Caco-2 (cell line): ENCODE data around the gene OR51D1. TPM values are rescaled to one million over a fixed set of nuclear protein-coding genes. Genes with fewer than 3 reads are reported as not detected.

Experiments used
- Bru-seq: library from RNA; stranded (reverse); fragments of 400-500 nt; gene quantifications from one replicate; lab custom pipeline; 2021; lab: Mats Ljungman, UMichigan
- BruChase-seq, 2 experiments: library from RNA; stranded (reverse); fragments of 400-500 nt; gene quantifications; one replicate each; lab custom pipeline; 2021; lab: Mats Ljungman, UMichigan
- BruUV-seq: library from RNA; stranded (reverse); fragments of 400-500 nt; replicated peaks from 2 replicates; lab custom pipeline; 2021; lab: Mats Ljungman, UMichigan
- CTCF ChIA-PET: fragments of 300-600 bp; sonication (Branson Sonifier 250); formaldehyde crosslinking; loops from one replicate; lab custom pipeline; 2022; ENCODE audit warnings: antibody characterized with exemption; lab: Charles Lee
- POLR2A ChIA-PET: fragments of 300-600 bp; sonication (Branson Sonifier 250); formaldehyde crosslinking; loops from one replicate; lab custom pipeline; 2022; ENCODE audit warnings: antibody characterized with exemption; lab: Charles Lee
- DNase-seq, 2 experiments: peaks; one replicate each; pipeline versions ENCODE4 v3.0.0 to v3.0.0-alpha.2; 2020 to 2022
- H3K27me3 ChIP-seq: replicated peaks from 2 replicates; pipeline ENCODE4 v1.6.0; 2011; ENCODE audit warnings: low read length; ENCODE audit not compliant: control insufficient read depth, insufficient read depth
- H3K36me3 ChIP-seq: 2 replicates; pipeline ENCODE4 v1.5.1; 2011; ENCODE audit warnings: low read length; ENCODE audit not compliant: control insufficient read depth, insufficient read depth
- H3K4me1 ChIP-seq: fragments of 250-450 bp; sonication (Bioruptor Pico); 2 replicates; pipeline ENCODE4 v1.5.1; 2020; ENCODE audit warnings: mild to moderate bottlenecking
- H3K4me3 ChIP-seq: 2 replicates; pipeline ENCODE4 v1.5.1; 2011; ENCODE audit warnings: low read depth, mild to moderate bottlenecking, control low read depth, low read length
- H3K9me3 ChIP-seq: fragments of 250-450 bp; sonication (Bioruptor Pico); 2 replicates; pipeline ENCODE4 v1.5.1; 2020; ENCODE audit warnings: mild to moderate bottlenecking, moderate library complexity
- H3K27ac Mint-ChIP-seq: one replicate; pipeline ENCODE4 v1.8.0; 2022; ENCODE audit warnings: mixed read lengths; ENCODE audit not compliant: unreplicated experiment
- H3K27me3 Mint-ChIP-seq: one replicate; pipeline ENCODE4 v1.8.0; 2022; ENCODE audit warnings: mixed read lengths; ENCODE audit not compliant: insufficient read depth, unreplicated experiment
- H3K36me3 Mint-ChIP-seq: one replicate; pipeline ENCODE4 v1.8.0; 2022; ENCODE audit warnings: mild to moderate bottlenecking, mixed read lengths; ENCODE audit not compliant: insufficient read depth, unreplicated experiment
- H3K4me1 Mint-ChIP-seq: one replicate; pipeline ENCODE4 v1.8.0; 2022; ENCODE audit warnings: low read depth, mixed read lengths; ENCODE audit not compliant: unreplicated experiment
- H3K4me3 Mint-ChIP-seq: one replicate; pipeline ENCODE4 v1.8.0; 2022; ENCODE audit warnings: mild to moderate bottlenecking, moderate library complexity, mixed read lengths; ENCODE audit not compliant: unreplicated experiment
- H3K9me3 Mint-ChIP-seq: one replicate; pipeline ENCODE4 v1.8.0; 2022; ENCODE audit warnings: mixed read lengths; ENCODE audit not compliant: unreplicated experiment
- intact Hi-C: fragments of 100-400 bp; cut with micrococcal nuclease; formaldehyde crosslinking; loops from one replicate; pipeline ENCODE4 v1.10.0; 2022; ENCODE audit not compliant: unreplicated experiment
- long read RNA-seq: library from polyadenylated mRNA; stranded (forward); transcript quantifications from one replicate; pipeline ENCODE4 v2.0.0, GENCODE V29; 2022
- total RNA-seq: library from RNA; stranded (reverse); gene quantifications from 2 replicates; pipeline ENCODE4 v1.2.3, GENCODE V29; 2022
- TF ChIP-seq, protein P1 (sequence below), 2 experiments: fragments of 200-600 bp in 1 of 2; IDR thresholded peaks; 1 replicate in 1 of 2; 2 replicates in 1 of 2; pipeline versions ENCODE4 v1.5.1 to v1.8.0; 2011 to 2022; ENCODE audit warnings: antibody characterized with exemption in 1 of 2, control low read depth in 1 of 2, inconsistent platforms in 1 of 2, low read depth in 1 of 2, low read length in 1 of 2, mild to moderate bottlenecking in 1 of 2, moderate library complexity in 1 of 2; ENCODE audit not compliant: insufficient read depth in 1 of 2, severe bottlenecking in 1 of 2, unreplicated experiment in 1 of 2

The OR51D1 gene, protein sequence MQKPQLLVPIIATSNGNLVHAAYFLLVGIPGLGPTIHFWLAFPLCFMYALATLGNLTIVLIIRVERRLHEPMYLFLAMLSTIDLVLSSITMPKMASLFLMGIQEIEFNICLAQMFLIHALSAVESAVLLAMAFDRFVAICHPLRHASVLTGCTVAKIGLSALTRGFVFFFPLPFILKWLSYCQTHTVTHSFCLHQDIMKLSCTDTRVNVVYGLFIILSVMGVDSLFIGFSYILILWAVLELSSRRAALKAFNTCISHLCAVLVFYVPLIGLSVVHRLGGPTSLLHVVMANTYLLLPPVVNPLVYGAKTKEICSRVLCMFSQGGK
- total RNA-seq (not detected in 2 replicates), Bru-seq, nascent RNA (not detected), BruChase-seq, experiment 1, labeled RNA remaining after a 2-hour chase (not detected), BruChase-seq, experiment 2, labeled RNA remaining after a 6-hour chase (not detected)
- long read RNA-seq = 0 reads

DNA sequence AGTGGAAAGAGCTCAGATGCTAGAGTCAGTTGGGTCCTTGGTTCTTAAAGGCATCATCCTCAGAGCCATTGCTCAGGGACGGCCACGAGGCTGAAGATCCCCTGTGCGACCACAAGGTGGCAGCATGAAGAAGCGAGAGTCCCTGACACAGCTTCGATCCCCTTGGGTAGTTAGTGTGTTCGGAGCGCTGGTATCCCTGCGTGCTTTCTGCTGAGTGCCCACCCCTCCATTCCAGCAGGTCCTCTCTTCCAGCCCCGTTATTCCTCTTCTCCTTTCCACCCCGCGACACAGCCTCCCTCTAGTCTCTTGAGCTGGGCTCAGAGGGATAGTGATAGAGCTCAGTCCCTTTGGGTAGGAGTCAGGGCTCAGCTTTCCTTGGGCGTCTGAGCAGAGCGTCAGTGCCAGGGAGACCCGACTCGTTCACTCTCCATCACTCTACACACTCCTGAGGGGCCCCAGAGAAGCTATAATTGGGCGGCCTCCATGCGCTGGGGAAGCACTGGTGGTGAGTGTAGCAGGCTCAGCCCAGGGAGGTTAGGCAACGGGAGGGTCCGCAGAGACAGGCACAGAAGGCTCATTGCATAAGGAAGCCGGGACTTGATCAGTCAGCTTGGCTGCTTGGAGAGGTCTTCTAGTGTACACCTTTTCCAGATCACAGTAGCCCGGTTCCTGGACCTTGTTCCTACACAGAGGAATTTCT is at the start of gene OR51D1:
OR51D1 (plus strand) TSS at position 516 of the 700 bp plus-strand sequence. CDS start 2,314 bp downstream, outside the sequence.
- no peak within 1 kb of the TSS for H3K27ac Mint-ChIP-seq
- peaks cover 1% of the 10 kb centered on the region; the same call in 1 of the 2 replicates for H3K27me3 ChIP-seq
- POLR2A ChIA-PET = no interaction called here
- no peaks in the 10 kb centered on the region for H3K36me3 Mint-ChIP-seq
- no TSS peak for BruUV-seq
- peaks cover 13% of the 10 kb centered on the region for H3K4me1 Mint-ChIP-seq
- no peaks in the 10 kb centered on the region for H3K27me3 Mint-ChIP-seq
- H3K4me3 Mint-ChIP-seq = no peak within 1 kb of the TSS
- H3K4me1 ChIP-seq = peaks cover 11% of the 10 kb centered on the region
- intact Hi-C loops = loop anchor here (1.0 to 2.0 kb wide), 3 partner anchors 36 to 367 kb away; no protein-coding TSS in a partner anchor
- CTCF ChIA-PET = interaction anchor here (0.7 to 2.6 kb wide), 12 partner anchors 10 to 367 kb away, joined by 3 to 19 read pairs (median 4); partner anchors contain the start of genes OR51G2 and TRIM68
- peak; percentile 63 to 78 for DNase-seq
- H3K9me3 ChIP-seq = no peaks in the 10 kb centered on the region
- H3K36me3 ChIP-seq = no peaks in the 10 kb centered on the region
- TF ChIP-seq, protein P1, sequence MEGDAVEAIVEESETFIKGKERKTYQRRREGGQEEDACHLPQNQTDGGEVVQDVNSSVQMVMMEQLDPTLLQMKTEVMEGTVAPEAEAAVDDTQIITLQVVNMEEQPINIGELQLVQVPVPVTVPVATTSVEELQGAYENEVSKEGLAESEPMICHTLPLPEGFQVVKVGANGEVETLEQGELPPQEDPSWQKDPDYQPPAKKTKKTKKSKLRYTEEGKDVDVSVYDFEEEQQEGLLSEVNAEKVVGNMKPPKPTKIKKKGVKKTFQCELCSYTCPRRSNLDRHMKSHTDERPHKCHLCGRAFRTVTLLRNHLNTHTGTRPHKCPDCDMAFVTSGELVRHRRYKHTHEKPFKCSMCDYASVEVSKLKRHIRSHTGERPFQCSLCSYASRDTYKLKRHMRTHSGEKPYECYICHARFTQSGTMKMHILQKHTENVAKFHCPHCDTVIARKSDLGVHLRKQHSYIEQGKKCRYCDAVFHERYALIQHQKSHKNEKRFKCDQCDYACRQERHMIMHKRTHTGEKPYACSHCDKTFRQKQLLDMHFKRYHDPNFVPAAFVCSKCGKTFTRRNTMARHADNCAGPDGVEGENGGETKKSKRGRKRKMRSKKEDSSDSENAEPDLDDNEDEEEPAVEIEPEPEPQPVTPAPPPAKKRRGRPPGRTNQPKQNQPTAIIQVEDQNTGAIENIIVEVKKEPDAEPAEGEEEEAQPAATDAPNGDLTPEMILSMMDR (IDR thresholded peaks at IDR 0.05; ENCODE audit: insufficient read depth in 1 of 2, low read depth in 1 of 2, low read length in 1 of 2, severe bottlenecking in 1 of 2, unreplicated experiment in 1 of 2) = peak; percentile 89 to 94
- no peaks in the 10 kb centered on the region for H3K9me3 Mint-ChIP-seq
- no peak within 1 kb of the TSS for H3K4me3 ChIP-seq

DNA sequence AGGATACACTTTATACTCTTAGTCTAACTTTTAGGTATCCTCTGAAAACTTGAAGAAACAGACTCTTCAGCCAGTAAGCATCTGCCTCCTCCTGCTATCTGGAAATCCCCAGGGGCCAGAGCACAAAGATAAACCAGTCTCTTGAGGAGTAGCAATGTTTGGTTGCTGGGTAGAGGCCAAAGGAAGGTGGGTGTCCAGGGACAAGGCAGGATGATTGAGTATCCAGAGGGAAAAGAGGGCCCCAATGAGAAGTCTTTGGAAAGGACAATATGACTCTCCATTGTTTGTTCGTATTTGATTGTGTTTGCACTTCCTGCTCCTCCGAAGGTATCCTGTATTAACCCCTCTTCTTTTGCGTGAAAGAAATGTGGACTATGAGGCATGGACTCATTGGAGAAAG is 48.3 kb upstream of the OR51D1 start:
- CTCF ChIA-PET = no interaction called here
- no peaks in the 10 kb centered on the region for H3K9me3 ChIP-seq
- POLR2A ChIA-PET = no interaction called here

DNA sequence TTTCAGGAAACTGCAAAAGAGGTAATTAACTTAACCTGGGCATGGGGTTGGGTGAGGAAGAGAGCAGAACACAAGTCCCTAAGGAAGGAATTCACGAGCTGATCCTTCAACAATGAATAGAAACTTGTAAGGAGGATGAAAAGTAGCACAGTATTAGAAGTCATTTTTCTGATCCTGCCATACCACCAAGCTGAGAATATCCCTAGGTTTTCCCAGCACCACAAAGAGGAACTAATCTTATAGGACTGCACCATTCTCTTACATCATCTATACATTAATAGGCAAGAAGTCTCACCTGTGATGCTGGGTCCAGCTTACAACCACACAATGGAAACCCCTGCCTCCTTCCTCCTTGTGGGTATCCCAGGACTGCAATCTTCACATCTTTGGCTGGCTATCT is 43.5 kb upstream of the OR51D1 start, which contains the start of gene OR52I1:
OR52I1 (plus strand) TSS at position 301 of the 400 bp plus-strand sequence; CDS start at position 301, 0 bp downstream.
- H3K4me3 ChIP-seq = no peak within 1 kb of the TSS
- H3K9me3 ChIP-seq = no peaks in the 10 kb centered on the region
- DNase-seq = no peak
- Mint-ChIP-seq H3K4me1 (no peaks in the 10 kb centered on the region), H3K36me3 (no peaks in the 10 kb centered on the region), H3K4me3 (no peak within 1 kb of the TSS), H3K9me3 (no peaks in the 10 kb centered on the region), H3K27ac (no peak within 1 kb of the TSS), H3K27me3 (peaks cover 9% of the 10 kb centered on the region)
- TF ChIP-seq, protein P1 (IDR thresholded peaks at IDR 0.05; ENCODE audit: insufficient read depth in 1 of 2, low read depth in 1 of 2, low read length in 1 of 2, severe bottlenecking in 1 of 2, unreplicated experiment in 1 of 2) = no peak
- no peaks in the 10 kb centered on the region for H3K4me1 ChIP-seq
- intact Hi-C loops = no loop called here
- H3K27me3 ChIP-seq = no peaks in the 10 kb centered on the region
- POLR2A ChIA-PET = no interaction called here
- H3K36me3 ChIP-seq = no peaks in the 10 kb centered on the region
- CTCF ChIA-PET = no interaction called here
- BruUV-seq = no TSS peak

More for the DNA sequence above, 48.3 kb upstream of the OR51D1 start:
- no peak for DNase-seq
- TF ChIP-seq, protein P1 (IDR thresholded peaks at IDR 0.05; ENCODE audit: insufficient read depth in 1 of 2, low read depth in 1 of 2, low read length in 1 of 2, severe bottlenecking in 1 of 2, unreplicated experiment in 1 of 2) = no peak
- Mint-ChIP-seq H3K27me3 (peaks cover 17% of the 10 kb centered on the region), H3K9me3 (no peaks in the 10 kb centered on the region), H3K27ac (no peak overlapping the region), H3K4me1 (no peaks in the 10 kb centered on the region), H3K36me3 (no peaks in the 10 kb centered on the region), H3K4me3 (no peak overlapping the region)
- no peaks in the 10 kb centered on the region for H3K4me1 ChIP-seq
- BruUV-seq = no TSS peak
- no peaks in the 10 kb centered on the region for H3K27me3 ChIP-seq
- H3K4me3 ChIP-seq = no peak overlapping the region
- intact Hi-C loops = no loop called here
- H3K36me3 ChIP-seq = no peaks in the 10 kb centered on the region
